SK-N-SH treated with all-trans-retinoic acid at 6 μM for 48 hours (cell line): Measurements from ENCODE around the gene COMMD3.

Experiments used
- ATAC-seq: fragments of 200-7000 bp; cut with Tn5 transposase; 3 replicates; pipeline ENCODE4 v1.9.1; 2020; ENCODE audit warnings: mild to moderate bottlenecking, moderate library complexity
- BACH2 ChIP-seq: fragments of 250-450 bp; sonication (Bioruptor Pico); IDR thresholded peaks from 2 replicates; pipeline ENCODE4 v1.9.0; 2021; ENCODE audit warnings: mild to moderate bottlenecking, borderline replicate concordance
- CREB5 ChIP-seq: fragments of 250-450 bp; sonication (Bioruptor Pico); IDR thresholded peaks from 2 replicates; pipeline ENCODE4 v1.5.1; 2020; ENCODE audit warnings: low read depth, mild to moderate bottlenecking, moderate library complexity
- CSDC2 ChIP-seq: fragments of 250-450 bp; sonication (Bioruptor Pico); IDR thresholded peaks from 2 replicates; pipeline ENCODE4 v1.5.0; 2020; ENCODE audit warnings: mild to moderate bottlenecking, moderate library complexity
- ESRRG ChIP-seq: fragments of 250-450 bp; sonication (Bioruptor Pico); IDR thresholded peaks from 2 replicates; pipeline ENCODE4 v1.6.1; 2021; ENCODE audit warnings: mild to moderate bottlenecking
- GLIS3 ChIP-seq: fragments of 250-450 bp; sonication (Bioruptor Pico); IDR thresholded peaks from 2 replicates; pipeline ENCODE4 v1.5.0; 2020; ENCODE audit warnings: mild to moderate bottlenecking, moderate library complexity
- ISL1 ChIP-seq: fragments of 250-450 bp; sonication (Bioruptor Pico); IDR thresholded peaks from 2 replicates; pipeline ENCODE4 v2.1.2; 2022; ENCODE audit warnings: mild to moderate bottlenecking, moderate library complexity
- OSR1 ChIP-seq: fragments of 250-450 bp; sonication (Bioruptor Pico); IDR thresholded peaks from 2 replicates; pipeline ENCODE4 v1.8.0; 2022; ENCODE audit warnings: moderate library complexity, mild to moderate bottlenecking, inconsistent platforms
- PATZ1 ChIP-seq: fragments of 250-450 bp; sonication (Bioruptor Pico); IDR thresholded peaks from 2 replicates; pipeline ENCODE4 v1.8.0; 2020; ENCODE audit warnings: mild to moderate bottlenecking, moderate library complexity, borderline replicate concordance
- POU6F1 ChIP-seq: fragments of 250-450 bp; sonication (Bioruptor Pico); IDR thresholded peaks from 2 replicates; pipeline ENCODE4 v1.8.0; 2021; ENCODE audit warnings: low read depth, mild to moderate bottlenecking, moderate library complexity, borderline replicate concordance
- PPARA ChIP-seq: fragments of 250-450 bp; sonication (Bioruptor Pico); IDR thresholded peaks from 2 replicates; pipeline ENCODE4 v1.5.0; 2020; ENCODE audit warnings: mild to moderate bottlenecking, borderline replicate concordance
- RARB ChIP-seq: fragments of 250-450 bp; sonication (Bioruptor Pico); IDR thresholded peaks from 2 replicates; pipeline ENCODE4 v1.8.0; 2021; ENCODE audit warnings: mild to moderate bottlenecking, moderate library complexity
- SNAI2 ChIP-seq: fragments of 250-450 bp; sonication (Bioruptor Pico); IDR thresholded peaks from 2 replicates; pipeline ENCODE4 v1.5.0; 2020; ENCODE audit warnings: mild to moderate bottlenecking, moderate library complexity
- TOX ChIP-seq: fragments of 250-450 bp; sonication (Bioruptor Pico); IDR thresholded peaks from 2 replicates; pipeline ENCODE4 v1.8.0; 2021; ENCODE audit warnings: mild to moderate bottlenecking, moderate library complexity, borderline replicate concordance
- TSHZ2 ChIP-seq: fragments of 250-450 bp; sonication (Bioruptor Pico); IDR thresholded peaks from 2 replicates; pipeline ENCODE4 v1.5.0; 2020; ENCODE audit warnings: mild to moderate bottlenecking, moderate library complexity
- ZC3H10 ChIP-seq: fragments of 250-450 bp; sonication (Bioruptor Pico); IDR thresholded peaks from 2 replicates; pipeline ENCODE4 v1.5.1; 2021; ENCODE audit warnings: mild to moderate bottlenecking, moderate library complexity
- ZFP3 ChIP-seq: fragments of 250-450 bp; sonication (Bioruptor Pico); IDR thresholded peaks from 2 replicates; pipeline ENCODE4 v1.5.0; 2020; ENCODE audit warnings: mild to moderate bottlenecking, moderate library complexity
- ZFP30 ChIP-seq: fragments of 450-650 bp; formaldehyde crosslinking; IDR thresholded peaks from 2 replicates; pipeline ENCODE4 v1.5.0; 2022; ENCODE audit warnings: mild to moderate bottlenecking, moderate library complexity
- ZNF565 ChIP-seq: fragments of 450-650 bp; formaldehyde crosslinking; conservative IDR thresholded peaks from 2 replicates; pipeline ENCODE4 v1.5.0; 2020; ENCODE audit warnings: low read depth, mild to moderate bottlenecking, moderate library complexity
- ZNF70 ChIP-seq: fragments of 450-650 bp; formaldehyde crosslinking; IDR thresholded peaks from 2 replicates; pipeline ENCODE4 v1.5.0; 2020; ENCODE audit warnings: mild to moderate bottlenecking, moderate library complexity
- ZNF8 ChIP-seq: fragments of 450-650 bp; formaldehyde crosslinking; IDR thresholded peaks from 2 replicates; pipeline ENCODE4 v1.5.0; 2020; ENCODE audit warnings: mild to moderate bottlenecking, moderate library complexity

COMMD3 gene

GRCh38 chr10:22366771-22367170 is 50.6 kb downstream of the COMMD3 start (continued):
- TF ChIP-seq ZFP3 (CRISPR knock-in tag) (no peak), TOX (CRISPR knock-in tag) (no peak)

GRCh38 chr10:22367471-22367870 is 51.3 kb downstream of the COMMD3 start:
- no peak for ATAC-seq
- no peak for TF ChIP-seq PATZ1
- TF ChIP-seq ZFP3 (CRISPR knock-in tag), result no peak
- TF ChIP-seq CREB5, result no peak
- TF ChIP-seq ZFP30 (CRISPR knock-in tag), result no peak
- TF ChIP-seq RARB (CRISPR knock-in tag), result no peak
- TF ChIP-seq PPARA (CRISPR knock-in tag), result no peak
- no peak for TF ChIP-seq ESRRG (CRISPR knock-in tag)
- no peak for TF ChIP-seq ZNF70
- TF ChIP-seq ZC3H10, result no peak
- no peak for TF ChIP-seq SNAI2 (CRISPR knock-in tag)
- TF ChIP-seq ISL1 (CRISPR knock-in tag), result no peak
- no peak for TF ChIP-seq POU6F1 (CRISPR knock-in tag)
- no peak for TF ChIP-seq TSHZ2 (CRISPR knock-in tag)
- TF ChIP-seq ZNF565 (CRISPR knock-in tag), result no peak
- TF ChIP-seq ZNF8 (CRISPR knock-in tag), result no peak
- TF ChIP-seq TOX (CRISPR knock-in tag), result no peak
- no peak for TF ChIP-seq BACH2
- no peak for TF ChIP-seq GLIS3 (CRISPR knock-in tag)
- no peak for TF ChIP-seq OSR1 (CRISPR knock-in tag)

- ATAC-seq, result no peak
Measured at GRCh38 chr10:22368402-22368801, 52.2 kb downstream of the COMMD3 start.

More at GRCh38 chr10:22368402-22368801, 52.2 kb downstream of the COMMD3 start:
- no peak for TF ChIP-seq CSDC2 (CRISPR knock-in tag)
- TF ChIP-seq PATZ1, result no peak
- no peak for TF ChIP-seq ZC3H10
- no peak for TF ChIP-seq GLIS3 (CRISPR knock-in tag)
